ENCODE results near the gene STRN3.

- TF ChIP-seq CTCF (IDR thresholded peaks at IDR 0.05): no peak
- no peak for TF ChIP-seq POLR2A (IDR thresholded peaks at IDR 0.05)
Observed at GRCh38 chr14:30875788-30876053, 150.5 kb downstream of the STRN3 start.
